SH-SY5Y (cell line): Measurements from ENCODE around the gene RASIP1.

Experiments used
- GATA2 ChIP-seq: IDR thresholded peaks from 2 replicates; pipeline ENCODE4 v1.6.1; 2011; ENCODE audit warnings: mild to moderate bottlenecking, low read depth, low read length
- GATA3 ChIP-seq: IDR thresholded peaks from 2 replicates; pipeline ENCODE4 v1.6.1; 2011; ENCODE audit warnings: low read depth, mild to moderate bottlenecking, low read length, moderate library complexity

RASIP1 gene

DNA sequence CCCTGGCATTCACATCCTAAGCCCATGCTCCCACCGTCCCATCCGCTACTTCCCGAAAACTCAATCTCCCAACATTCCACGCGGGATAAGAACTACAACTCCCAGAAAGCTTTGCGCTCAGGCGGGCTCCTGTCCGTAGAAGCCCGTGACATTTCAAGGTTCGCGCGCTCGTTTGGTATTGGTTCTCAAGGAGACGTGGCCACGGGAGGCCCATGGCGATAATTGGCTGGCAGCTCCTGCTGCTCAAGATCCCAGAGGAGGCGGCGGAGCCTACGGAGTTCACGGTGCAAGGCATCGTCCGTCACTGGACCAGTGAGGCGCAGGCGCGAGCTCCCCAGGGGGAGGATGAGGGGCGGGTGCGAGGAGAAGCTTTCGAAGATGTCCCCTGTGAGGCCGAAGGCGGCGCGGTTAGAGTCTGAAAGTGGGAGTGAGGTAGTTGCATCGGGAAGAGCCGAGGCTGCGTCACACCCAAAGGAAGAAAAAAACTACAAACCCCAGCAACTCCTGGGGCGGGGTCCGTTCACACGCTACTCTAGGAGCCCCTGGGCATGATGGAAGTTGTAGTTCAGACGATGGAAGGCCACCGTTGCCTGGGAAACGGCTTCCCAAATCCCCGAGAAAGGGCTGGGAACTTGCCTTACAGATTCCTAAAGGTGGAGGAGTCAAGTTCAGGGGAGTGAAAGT lies 19.7 kb downstream of the RASIP1 start:
- TF ChIP-seq GATA3 (no peak), GATA2 (no peak)

DNA sequence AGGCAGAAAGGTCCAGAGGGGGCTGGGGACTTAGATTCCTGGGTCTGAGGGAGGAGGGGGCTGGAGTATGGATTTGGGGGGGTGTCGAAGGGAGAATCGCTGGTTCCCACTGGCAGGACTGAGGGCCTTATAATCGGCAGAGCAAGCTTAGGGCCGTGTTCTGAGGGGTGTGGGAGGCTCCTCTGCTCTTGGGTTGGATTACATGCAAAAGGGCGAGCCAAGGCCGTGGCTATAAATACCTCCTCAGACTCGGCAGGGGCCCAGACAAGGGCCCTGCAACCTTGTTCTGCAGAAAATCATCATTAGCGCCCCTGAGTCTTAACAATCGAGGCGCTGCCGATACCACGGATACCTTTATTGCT lies 20.2 kb downstream of the RASIP1 start:
- TF ChIP-seq GATA2 (no peak), GATA3 (no peak)

DNA sequence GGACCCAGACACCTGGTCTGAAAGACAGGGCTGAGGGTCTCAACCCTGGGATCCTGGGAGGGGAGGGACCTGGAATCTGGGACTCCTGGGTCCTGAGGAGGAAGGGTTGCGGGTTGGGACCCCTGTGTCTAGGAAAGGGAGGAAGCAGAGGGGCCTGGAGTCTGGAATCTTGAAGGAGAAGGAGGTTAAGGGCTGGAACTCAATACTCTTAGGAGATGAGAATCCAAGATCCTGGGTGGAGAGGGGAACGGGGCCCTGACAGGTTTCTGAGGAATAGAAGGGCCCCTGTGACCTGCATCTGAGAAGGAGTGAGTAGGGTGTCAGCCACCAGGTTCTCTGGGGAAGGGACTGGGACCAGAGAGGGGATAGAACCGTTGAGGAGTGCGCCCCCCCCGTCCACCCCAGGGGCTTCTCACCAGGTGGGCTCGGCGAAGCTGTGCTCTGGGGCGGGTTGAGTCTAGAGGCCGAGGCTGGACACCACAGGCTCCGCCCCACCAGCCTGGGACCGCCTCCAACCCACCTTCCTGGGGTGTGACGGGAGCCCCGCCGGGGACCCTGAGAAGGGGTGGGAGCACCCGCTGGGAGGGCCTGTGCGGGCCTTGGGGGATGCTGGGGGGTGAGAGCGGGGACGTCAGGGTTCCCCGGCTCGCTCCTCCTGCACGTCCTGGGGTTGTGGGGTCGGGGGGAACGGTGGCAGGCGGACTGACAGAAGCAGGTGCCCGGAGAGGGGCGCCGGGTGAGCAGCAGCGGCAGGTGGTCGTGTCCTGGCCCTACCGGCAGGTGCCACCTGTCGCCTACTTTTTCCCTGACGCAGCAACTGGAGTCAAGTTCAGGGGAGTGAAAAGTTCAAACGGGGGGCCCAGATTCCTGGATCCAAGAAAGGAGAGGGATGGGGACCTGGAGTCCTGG lies 20.9 kb downstream of the RASIP1 start, which contains the start of gene MAMSTR:
Gene MAMSTR, minus strand, starts transcription at position 463 of the 909 bp plus-strand sequence. CDS start 694 bp downstream, outside the sequence.
- TF ChIP-seq GATA3 (no peak), GATA2 (no peak)

DNA sequence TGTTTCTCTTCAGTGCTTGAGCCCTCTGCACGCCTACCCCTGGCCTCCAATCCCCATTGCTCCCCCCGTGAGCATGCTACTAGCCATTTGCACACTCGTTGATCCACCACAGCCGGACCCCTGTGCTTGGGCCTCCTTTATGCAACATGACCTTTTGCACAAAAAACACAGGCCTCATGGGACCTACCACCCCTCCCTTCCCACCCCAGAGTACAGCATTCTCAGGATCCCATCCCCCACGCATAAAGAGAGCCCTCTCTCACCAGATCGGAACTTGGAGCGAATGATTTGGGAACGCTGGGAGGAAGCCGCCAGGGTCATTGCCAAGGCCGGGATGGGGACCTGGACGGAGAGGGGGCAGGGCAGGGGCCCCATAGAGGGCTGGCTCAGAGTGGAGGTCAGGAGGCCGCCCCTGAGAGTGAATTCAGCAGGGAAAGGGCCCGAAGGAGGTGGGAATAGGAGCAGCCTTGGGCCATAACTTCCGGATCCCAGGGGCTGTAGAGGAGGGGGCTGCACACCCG lies 21.6 kb downstream of the RASIP1 start:
- no peak for TF ChIP-seq GATA2
- TF ChIP-seq GATA3 = no peak

DNA sequence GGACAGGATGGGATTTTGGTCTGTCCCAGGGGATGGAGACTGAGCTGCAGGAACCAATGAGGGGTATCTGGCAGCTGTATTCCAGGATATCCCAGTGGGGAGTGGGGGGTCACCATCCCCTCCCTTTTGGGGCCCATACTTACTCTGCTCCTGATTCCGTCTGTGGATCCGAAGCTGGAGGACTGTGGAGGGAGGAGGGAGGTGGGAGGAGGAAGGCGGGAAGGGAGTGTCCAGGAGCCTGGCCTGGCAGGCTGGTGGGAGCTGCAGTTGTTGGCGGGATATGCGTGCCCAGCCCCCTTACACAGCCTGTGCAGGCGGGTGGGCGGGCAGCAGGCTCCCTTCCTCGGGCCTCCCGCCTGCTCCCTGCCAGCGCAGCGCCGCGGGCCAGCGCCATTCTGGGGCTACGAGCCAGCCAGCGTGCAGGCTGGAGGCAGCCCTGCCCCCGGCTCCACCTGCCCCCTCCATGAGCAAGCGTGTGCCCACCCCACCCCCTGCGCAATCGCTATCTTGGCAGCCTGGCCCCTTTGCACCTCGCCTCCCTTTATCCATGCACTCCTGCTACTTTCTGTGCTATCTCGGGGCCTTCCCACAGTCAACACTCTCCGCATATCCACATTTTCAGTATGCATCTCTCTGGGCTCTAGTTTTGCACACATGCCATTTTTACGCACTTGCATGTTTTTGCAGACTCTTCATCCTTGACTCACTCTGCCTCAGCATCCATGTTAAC lies 23.7 kb downstream of the RASIP1 start:
- no peak for TF ChIP-seq GATA2
- TF ChIP-seq GATA3 = no peak

DNA sequence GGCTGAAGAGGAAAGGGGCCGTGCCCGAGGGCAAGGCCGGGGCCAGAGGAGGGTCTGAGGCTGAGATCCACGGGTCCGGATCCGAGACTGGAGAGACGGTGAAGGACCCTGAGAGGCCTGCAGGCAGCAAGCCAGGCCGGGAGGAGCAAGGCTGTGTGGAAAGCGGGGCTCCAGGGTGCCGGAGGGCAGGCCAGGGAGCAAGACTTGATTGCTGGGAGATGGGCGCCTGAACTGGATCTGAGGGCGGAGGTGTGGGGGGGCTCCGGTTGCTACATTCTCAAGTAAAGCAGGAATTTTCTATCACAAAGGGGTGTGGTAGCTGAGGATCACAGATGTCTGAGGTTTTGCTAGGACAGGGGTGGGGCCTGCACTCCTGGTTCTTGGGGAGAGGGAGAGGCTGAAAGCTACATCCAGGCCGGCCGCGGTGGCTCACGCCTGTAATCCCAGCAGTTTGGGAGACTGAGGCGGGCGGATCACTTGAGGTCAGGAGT lies 24.7 kb downstream of the RASIP1 start:
- TF ChIP-seq GATA2 (no peak), GATA3 (no peak)

DNA sequence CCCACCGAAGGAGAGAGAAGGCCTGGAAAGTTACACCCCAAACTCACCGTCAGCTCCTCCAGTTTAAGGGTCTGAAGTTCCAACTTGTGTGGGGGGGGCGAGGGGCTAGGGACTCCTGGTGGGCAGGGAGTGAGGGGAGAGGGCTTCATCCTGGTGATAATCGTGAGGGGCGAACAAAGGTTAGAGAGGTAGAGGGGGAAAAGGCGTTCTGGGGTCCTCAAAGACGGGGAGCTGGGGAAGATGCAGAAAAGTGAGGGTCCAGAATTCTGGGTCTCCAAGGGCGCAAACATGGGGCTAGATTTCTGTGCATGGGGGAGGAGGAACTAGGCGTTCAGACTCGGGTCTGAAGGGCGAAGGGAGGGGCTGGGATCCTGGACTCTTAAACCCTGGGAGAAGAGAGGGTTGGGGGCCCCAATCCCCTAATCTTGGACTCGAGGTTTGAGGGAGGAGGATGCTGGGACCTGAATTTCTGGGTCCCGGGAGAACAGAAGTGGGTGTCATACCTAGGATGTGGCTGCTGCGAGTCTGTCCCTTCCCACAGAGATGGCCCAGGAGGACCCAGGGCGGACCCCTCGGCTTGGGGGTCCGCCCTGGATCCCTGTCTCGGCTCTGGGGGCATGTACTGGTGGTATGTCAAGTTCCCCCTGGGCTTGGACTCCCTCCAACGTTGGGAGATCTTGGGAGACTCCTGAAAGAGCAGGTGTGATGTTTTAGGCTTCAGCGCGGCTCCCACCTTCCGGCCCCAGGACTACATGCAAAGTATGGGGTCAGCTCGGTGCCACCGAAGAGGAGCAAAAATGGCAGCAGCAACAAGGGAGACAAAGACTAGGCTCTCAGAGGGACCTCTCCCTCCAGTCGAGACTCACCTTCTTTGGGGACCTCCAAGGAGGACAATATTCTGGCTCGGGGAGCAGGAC lies 25.4 kb downstream of the RASIP1 start:
- no peak for TF ChIP-seq GATA3
- TF ChIP-seq GATA2 = no peak

DNA sequence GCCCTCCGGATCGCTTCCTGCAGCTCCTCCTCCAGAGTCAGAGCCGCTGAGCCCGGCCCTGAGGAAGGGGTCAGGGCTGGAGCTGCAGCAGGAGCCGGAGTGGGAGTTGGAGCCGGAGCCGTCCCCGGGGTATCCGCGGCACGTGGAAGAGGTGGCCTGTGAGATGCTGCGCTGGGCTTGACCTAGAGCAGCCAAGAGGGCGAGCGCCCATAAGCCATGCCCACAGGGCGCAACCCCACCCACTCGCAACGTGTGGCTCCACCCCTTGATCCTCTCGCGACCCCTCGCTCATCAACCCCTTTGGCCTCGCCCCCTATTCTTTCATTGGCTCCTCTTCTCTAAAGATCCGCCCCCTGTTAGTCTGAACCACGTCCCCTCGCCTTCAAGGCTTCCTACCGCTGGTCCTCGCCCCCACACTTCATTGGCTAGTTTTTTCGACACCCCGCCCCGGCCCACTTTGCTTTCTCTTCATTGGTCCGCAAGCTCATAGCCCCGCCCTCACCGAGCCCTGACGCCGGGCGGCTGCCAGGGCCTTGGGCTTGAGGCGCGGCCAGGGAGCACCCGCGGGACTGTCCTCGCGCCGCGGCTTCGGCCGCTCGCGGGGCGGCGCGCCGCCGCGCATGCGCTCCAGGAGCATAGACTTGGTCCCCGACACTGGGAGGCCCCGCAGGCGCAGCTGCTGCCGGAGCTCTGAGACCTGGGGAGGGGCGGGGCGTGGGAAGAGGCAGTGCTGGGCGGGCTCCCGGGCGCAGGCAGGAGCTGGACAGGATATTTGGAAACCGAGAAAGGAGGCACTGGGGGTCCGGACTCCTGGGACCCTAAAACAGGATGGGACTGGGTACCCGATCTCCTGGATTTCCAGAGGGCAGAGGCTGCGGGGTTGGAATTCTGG lies 26.3 kb downstream of the RASIP1 start:
- TF ChIP-seq GATA2 = peak; percentile 6; the same call in 1 of the 2 replicates
- no peak for TF ChIP-seq GATA3

DNA sequence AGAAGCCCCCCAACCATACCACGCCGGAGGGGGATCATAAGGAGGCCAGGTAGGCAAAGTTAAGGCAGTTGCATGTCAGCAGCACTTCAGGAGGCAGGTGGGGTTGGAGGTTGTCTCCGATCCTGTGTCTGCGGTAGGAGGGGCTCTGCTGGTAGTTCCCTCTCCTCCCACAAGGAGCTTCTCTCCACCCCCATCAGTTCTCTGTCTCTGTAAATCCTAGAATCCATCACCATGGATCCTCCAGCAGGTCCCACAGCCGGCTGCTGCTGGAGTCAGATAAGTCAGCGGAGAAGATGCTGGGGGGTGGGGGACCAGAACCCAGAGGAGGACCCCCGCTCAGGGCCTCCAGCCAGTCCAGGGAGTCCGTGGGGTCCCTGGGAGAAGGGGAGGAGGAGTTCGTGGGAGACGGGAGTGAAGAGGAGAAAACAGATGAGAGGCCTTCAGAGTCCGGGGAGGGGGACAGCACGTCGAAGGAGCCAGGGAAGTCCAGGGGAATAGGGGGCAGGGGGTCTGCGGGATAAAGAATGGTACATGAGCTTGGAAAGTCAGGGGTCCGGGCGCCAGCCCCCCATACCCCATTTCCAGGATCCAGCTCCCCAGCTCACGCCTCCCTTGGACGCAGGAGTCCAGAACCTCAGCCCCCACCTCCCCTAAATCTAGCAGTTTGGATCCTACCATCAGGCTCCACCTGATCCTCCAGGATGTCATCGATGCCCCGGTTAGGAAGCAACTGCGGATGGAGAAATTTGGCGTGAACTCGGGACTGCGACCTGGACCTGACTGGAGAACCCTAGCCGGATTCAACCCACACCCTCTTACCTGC lies 27.2 kb downstream of the RASIP1 start:
- TF ChIP-seq GATA2 (no peak), GATA3 (no peak)

DNA sequence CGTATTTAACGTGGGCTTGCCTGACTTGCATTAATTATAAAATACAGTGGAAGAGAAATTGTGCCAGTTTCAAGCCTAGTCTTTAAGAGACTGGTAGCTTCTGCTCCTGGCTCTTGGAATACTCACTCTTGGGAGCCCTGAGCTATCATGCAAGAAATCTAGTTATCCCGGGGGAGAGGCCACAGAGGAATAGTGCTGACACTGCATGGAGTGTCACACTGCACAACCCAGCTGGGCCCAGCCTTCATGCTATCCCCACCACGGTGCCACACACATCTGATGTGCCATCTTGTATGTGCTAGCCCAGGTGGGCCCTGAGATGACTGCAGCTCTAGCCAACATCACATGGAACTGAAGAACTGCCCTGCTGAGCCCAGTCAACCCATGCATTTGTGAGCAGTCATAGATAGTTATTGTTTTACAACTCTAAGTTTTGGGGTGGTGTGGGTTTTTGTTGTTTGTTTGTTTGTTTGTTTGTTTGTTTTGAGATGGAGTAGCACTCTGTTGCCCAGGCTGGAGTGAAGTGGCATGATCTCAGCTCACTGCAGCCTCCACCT lies 29.2 kb downstream of the RASIP1 start:
- no peak for TF ChIP-seq GATA2
- no peak for TF ChIP-seq GATA3

DNA sequence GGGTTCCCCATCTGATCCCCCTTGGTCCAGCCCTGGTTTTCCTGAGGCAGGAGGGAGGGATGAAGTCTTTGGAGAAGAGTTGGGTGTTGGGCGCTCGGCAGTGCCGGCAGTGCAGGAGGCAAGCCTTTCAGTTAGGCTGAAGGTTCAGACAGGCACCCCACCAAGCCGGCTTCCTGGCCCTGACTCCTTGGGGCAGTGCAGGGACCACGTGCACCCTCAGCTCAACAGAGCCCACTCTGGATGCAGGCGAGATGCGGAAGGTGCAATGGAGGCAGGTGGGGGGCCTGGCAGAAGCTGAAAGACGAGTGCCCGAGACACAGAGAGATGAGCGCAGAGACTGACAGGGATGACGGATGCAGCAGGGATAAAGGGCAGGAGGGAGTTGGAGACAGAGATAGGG lies 31.9 kb downstream of the RASIP1 start:
- TF ChIP-seq GATA2 = no peak
- no peak for TF ChIP-seq GATA3
